Type B pancreatic cell (in vitro differentiated cells): Measurements from ENCODE around the gene RAMP1. TPM values are rescaled to one million over a fixed set of nuclear protein-coding genes. Genes with fewer than 3 reads are reported as not detected.

Experiments
- DNase-seq: peaks from one replicate; pipeline ENCODE4 v3.0.0; 2021; ENCODE audit warnings: mixed read lengths; ENCODE audit not compliant: unreplicated experiment; ENCODE audit errors: extremely low spot score
- H3K27ac Mint-ChIP-seq: 2 replicates; pipeline ENCODE4 v1.8.0; 2021; ENCODE audit warnings: mild to moderate bottlenecking, mixed read lengths
- H3K27me3 Mint-ChIP-seq: 2 replicates; pipeline ENCODE4 v1.8.0; 2021; ENCODE audit warnings: mixed read lengths
- H3K36me3 Mint-ChIP-seq: 2 replicates; pipeline ENCODE4 v1.8.0; 2021; ENCODE audit warnings: mixed read lengths
- H3K4me1 Mint-ChIP-seq: one replicate; pipeline ENCODE4 v1.8.0; 2021; ENCODE audit warnings: mixed read lengths; ENCODE audit not compliant: unreplicated experiment
- H3K4me3 Mint-ChIP-seq: 2 replicates; pipeline ENCODE4 v1.8.0; 2021; ENCODE audit warnings: mild to moderate bottlenecking, mixed read lengths
- H3K9me3 Mint-ChIP-seq: 2 replicates; pipeline ENCODE4 v1.8.0; 2021; ENCODE audit warnings: mixed read lengths
- CTCF ChIP-seq: fragments of 200-600 bp; sonication (generic); conservative IDR thresholded peaks from 2 replicates; pipeline ENCODE4 v1.5.0; 2021; ENCODE audit warnings: antibody characterized with exemption, mild to moderate bottlenecking
- total RNA-seq: library from RNA; stranded (reverse); gene quantifications from 2 replicates; pipeline ENCODE4 v1.2.1, GENCODE V29; 2021; ENCODE audit warnings: low replicate concordance

RAMP1 gene
- total RNA-seq, 1 donor from 2014 or later, result 11.3 TPM

DNA sequence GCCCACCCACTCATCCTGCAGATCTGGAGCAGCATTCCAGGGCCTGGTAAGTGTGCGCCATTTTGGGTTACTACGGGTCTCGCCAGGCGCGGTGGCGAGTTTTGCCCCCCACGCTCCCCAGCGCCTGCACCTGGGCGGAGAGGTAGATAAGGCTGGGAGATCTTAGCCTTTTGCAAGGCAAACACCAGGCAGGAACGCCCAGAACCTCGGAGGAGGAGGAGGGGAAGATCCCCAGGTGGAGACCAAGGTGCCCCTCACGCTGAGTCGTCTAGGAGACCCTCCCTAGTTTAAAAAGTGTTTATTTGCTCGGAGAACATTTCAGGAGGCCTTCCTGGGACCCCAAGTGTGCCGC lies 365 bp upstream of the RAMP1 start:
- Mint-ChIP-seq H3K9me3 (no peaks in the 10 kb centered on the region), H3K36me3 (no peaks in the 10 kb centered on the region), H3K27me3 (peaks cover 63% of the 10 kb centered on the region), H3K27ac (peak overlapping the region; percentile 70), H3K4me3 (peak overlapping the region; percentile 78), H3K4me1 (peaks cover 13% of the 10 kb centered on the region)
- DNase-seq, result no peak
- TF ChIP-seq CTCF, result no peak

DNA sequence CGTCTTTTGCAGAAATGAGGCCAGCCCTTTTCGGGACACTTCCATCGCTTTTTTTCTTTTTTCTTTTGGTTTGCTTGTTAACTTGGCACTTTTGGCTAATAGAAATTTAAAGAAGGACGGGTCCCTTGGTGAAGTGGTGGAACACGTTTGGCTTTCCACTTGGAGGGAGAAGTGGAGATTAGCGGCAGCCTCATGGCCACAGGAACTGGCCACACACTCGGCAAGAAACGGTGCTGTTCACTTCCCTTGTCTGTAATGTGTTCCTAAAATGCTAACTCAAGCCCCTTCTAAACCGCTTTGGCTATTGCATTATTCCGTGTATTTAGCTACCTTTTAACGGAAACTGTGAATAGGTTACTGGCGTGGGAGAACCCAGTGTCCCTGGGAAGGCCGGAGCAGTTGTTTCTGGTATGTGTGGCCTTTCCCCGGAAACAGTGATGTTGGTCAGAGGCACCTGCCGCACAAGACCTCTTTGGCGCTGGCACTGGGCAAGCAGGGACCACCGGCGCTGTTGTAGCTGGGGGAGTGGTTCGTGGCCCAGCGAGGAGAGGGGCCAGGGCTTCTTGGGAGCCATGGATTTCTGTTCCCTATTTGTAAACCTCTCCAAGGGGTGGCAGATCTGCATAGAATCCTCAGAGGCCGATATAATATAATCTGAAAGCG lies 981 bp downstream of the RAMP1 start:
- H3K4me3 Mint-ChIP-seq, result peak overlapping the region; percentile 80
- no peak for DNase-seq
- peaks cover 61% of the 10 kb centered on the region for H3K27me3 Mint-ChIP-seq
- peak overlapping the region; percentile 68 for H3K27ac Mint-ChIP-seq
- peaks cover 20% of the 10 kb centered on the region for H3K4me1 Mint-ChIP-seq
- TF ChIP-seq CTCF, result no peak
- no peaks in the 10 kb centered on the region for H3K9me3 Mint-ChIP-seq
- H3K36me3 Mint-ChIP-seq, result no peaks in the 10 kb centered on the region

DNA sequence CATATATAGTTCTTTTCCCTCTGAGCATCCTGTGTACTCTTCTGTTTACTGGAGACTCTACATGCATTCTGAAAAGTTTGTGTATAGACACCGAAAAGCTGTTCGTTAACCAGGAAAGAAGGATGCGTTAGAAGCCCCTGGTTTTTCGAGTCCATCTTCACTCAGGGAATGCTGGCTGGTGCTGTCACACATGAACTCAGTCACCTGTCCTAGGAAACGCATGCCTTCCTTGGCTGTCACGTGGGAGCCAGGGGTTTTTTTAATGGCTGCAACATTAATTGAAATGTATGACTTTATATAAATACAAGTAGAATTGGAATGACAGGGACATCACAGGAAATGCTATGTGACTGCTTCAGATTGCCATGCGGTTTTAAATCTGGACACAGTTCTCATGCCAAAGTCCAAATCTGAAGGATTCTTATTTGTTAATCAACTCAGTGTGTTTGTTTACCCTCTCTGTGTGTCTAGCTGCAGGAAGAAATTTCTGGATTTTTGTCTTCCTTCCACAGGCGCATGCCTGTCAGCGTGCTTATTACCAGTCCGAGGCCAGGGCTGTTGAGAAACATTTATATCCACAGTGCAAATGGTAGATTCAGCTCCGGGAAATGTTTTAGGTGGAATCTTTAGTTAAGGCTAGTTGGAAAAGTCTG lies 2.6 kb downstream of the RAMP1 start:
- H3K27ac Mint-ChIP-seq, result peak overlapping the region; percentile 68

GRCh38 chr2:237862528-237862895 lies 3.1 kb downstream of the RAMP1 start:
- Mint-ChIP-seq H3K36me3 (no peaks in the 10 kb centered on the region), H3K4me1 (peaks cover 30% of the 10 kb centered on the region), H3K27me3 (peaks cover 45% of the 10 kb centered on the region), H3K27ac (no peak overlapping the region), H3K4me3 (no peak overlapping the region), H3K9me3 (no peaks in the 10 kb centered on the region)
- TF ChIP-seq CTCF, result no peak
- DNase-seq, result no peak

More for the DNA sequence above, 2.6 kb downstream of the RAMP1 start:
- no peaks in the 10 kb centered on the region for H3K36me3 Mint-ChIP-seq
- H3K27me3 Mint-ChIP-seq, result peaks cover 49% of the 10 kb centered on the region
- H3K4me1 Mint-ChIP-seq, result peaks cover 30% of the 10 kb centered on the region
- H3K4me3 Mint-ChIP-seq, result peak overlapping the region; percentile 80
- TF ChIP-seq CTCF, result no peak
- no peak for DNase-seq
- H3K9me3 Mint-ChIP-seq, result no peaks in the 10 kb centered on the region

- H3K27ac Mint-ChIP-seq, result no peak overlapping the region
- H3K4me1 Mint-ChIP-seq, result peaks cover 27% of the 10 kb centered on the region
- no peaks in the 10 kb centered on the region for H3K36me3 Mint-ChIP-seq
- no peak for DNase-seq
- peaks cover 42% of the 10 kb centered on the region for H3K27me3 Mint-ChIP-seq
- TF ChIP-seq CTCF, result no peak
- H3K9me3 Mint-ChIP-seq, result no peaks in the 10 kb centered on the region
- H3K4me3 Mint-ChIP-seq, result no peak overlapping the region
Measured at GRCh38 chr2:237863102-237863511, 3.7 kb downstream of the RAMP1 start.
